ENCODE measurements around the gene PRPF40A. TPM values are rescaled to one million over a fixed set of nuclear protein-coding genes. Genes with fewer than 3 reads are reported as not detected.

Gene PRPF40A
- total RNA-seq (2022; extraction: Qiagen RNA extraction), result 70.3 to 92.4 TPM (median 83.7 TPM) in 5 replicates

GRCh38 chr2:152717228-152718075, at the start of gene PRPF40A:
TSS of gene PRPF40A (minus strand) at chr2:152717461. CDS start at chr2:152717439, 22 bp downstream.

GRCh38 chr2:152718076-152718908, 1.0 kb upstream of the PRPF40A start, which contains the start of gene ARL6IP6:
TSS of gene ARL6IP6 (plus strand) at chr2:152718620. CDS start at chr2:152718625, 5 bp downstream.

Other genes with a start within 250 kb of the PRPF40A start
- gene ARL6IP6, start 1.2 kb upstream of the PRPF40A start, total RNA-seq (2022; extraction: Qiagen RNA extraction), result 18.5 to 24.2 TPM (median 23.0 TPM) in 5 replicates